ENCODE results near the gene VWA5A.
"Not testable (repeated sequence)": the region's sequence is repeated elsewhere in the genome, so short reads cannot be mapped to it uniquely, and the experiment has no call there.

The VWA5A gene

DNA sequence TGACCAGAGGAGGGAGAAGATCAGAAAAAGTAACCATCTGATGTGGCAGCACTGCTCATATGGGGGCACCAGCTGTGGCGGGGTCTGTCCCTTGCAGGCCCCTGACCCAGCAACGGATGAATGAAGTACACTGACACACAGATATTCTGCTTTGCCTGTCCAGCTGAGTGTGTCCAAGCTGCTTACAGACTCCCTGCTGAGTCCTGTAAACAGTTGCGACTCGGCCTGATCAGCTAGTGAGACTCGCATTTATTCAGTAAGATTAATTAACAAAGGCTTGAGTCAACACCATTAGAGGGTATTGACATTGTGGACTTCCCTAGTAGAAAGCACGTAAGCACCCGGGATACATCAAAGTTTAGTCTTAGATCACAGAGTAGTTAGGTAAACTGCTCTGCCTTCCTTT lies 52.6 kb downstream of the VWA5A start:
- DNase-seq: no peak

DNA sequence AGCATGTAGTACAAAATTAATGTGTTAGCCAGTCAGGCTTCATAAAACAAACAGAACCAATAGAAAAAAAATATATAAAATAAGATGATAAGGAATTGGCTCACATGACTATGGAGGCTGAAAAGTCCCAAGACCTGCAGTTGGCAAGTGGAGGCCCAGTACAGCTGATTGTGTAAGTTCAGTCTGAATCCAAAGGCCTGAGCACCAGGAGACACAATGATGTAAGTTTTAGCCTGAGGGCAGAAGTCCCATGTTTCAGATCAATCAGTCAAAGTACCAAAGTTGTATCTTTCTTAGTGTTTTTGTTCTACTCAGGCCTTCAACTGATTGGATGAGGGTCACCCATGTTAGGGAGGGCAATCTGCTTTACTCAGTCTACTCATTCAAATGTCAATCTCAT lies 53.5 kb downstream of the VWA5A start:
- no peak for DNase-seq

- not testable (repeated sequence) for DNase-seq
Observed at GRCh38 chr11:124170315-124170714, 55.1 kb downstream of the VWA5A start.

GRCh38 chr11:124170801-124171586 lies 55.7 kb downstream of the VWA5A start:
- no peak for DNase-seq

GRCh38 chr11:124172101-124172500 lies 56.9 kb downstream of the VWA5A start:
- DNase-seq: no peak

DNA sequence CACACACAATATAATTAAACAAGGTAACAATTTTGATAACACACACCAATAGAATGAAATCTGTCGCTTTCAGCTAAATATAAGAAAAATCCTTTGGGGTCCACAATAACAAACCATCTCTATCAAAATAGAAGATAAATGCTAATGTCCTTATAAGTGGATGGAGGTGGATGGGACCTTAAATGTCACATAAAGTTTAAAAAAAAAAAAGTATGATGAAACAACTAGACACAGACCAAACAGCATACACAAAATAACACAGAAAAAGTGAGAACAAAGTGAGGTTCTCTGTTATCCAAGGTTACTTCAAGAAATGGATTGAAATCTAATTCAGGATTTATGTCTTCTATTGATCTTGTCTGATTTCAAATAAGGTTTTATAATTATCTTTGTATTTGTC lies 57.3 kb downstream of the VWA5A start:
- no peak for DNase-seq

DNA sequence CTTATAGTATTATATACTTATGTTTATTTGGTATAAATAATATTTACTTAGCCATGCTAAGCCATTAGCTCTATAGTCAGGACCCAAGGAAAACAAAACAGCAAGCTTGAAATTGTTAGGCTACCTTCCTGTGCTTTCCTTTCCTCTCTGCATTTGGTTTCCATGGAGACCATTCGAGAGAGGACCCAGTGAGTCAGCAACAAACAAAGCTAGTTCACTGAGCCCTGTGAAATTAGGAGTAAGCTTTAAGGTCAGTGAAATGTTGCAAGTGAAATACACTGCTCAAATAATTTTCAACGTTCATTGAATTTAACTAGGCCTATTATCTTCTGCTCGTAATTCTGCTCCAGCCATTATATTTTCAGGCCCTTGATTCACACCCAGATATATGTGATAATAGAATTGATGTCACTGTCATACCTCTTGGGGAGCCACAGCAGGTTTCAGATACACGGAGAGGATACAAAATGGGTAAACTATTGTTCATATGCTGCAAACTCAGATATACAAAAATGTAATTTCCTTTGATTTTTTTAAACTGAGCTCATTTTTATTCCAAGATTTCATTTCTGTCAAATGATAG lies 58.8 kb downstream of the VWA5A start:
- peak in 9 of 51 donors; percentile 3 to 48 (median 12) for DNase-seq

DNA sequence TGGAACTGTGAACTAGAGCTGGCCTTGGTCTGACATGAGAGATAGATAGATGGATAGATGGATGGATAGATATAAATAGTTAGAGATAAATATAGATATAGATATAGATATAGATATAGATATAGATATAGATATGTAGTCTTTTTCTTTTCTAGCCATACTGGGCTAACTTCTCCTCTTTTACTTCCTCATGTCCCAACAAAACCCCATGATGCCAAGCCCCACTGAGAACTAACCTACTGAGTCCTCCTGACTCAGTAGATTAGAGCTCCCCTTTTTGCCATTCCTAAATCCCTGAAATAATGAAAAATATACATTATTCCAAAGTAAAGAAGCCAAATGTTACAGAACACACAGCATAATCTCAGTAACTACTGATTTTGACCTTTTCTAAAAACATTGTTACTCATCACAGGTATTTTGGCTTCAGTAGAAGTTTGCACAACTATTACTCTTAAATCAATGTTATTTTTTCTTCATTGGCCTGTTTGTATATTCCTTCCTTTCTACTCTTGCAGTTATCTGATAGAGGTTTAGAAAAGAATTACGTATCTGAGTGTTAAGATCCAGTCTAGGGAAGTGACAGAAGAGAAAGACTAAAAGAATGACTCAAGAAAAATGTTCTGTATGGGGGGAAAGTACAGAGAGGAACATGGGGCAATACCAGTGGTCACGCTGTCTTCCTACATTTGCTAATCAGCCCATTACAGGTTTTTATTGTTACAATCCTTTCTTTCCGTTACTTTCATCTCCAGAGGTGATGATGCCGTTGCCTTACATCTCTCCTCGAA lies 61.9 kb downstream of the VWA5A start:
- DNase-seq: no peak

- no peak for DNase-seq
Observed at GRCh38 chr11:124179310-124179709, 64.1 kb downstream of the VWA5A start.

DNA sequence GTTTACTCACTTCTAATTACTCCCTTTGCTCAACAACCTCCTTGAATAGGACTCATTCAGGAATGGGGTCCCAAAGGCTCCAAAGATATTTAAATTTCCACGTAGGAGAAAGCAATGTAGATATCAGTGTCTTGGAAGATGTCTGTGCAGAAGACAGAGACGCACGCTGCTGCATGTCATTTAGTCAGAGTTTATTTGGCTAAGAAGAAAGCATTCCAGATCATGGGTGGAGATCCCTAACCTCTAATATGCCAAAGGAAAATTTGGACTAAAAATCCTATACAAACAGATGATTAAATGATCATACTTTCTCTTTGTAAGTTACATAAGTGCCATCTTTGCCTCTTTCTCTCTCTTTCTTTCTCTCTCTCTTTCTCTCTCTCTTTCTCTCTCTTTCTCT lies 67.8 kb downstream of the VWA5A start, which contains the start of gene OR10D3:
OR10D3 (plus strand) TSS at position 278 of the 400 bp plus-strand sequence. CDS start 1,925 bp downstream, outside the sequence.
- DNase-seq: no peak

DNA sequence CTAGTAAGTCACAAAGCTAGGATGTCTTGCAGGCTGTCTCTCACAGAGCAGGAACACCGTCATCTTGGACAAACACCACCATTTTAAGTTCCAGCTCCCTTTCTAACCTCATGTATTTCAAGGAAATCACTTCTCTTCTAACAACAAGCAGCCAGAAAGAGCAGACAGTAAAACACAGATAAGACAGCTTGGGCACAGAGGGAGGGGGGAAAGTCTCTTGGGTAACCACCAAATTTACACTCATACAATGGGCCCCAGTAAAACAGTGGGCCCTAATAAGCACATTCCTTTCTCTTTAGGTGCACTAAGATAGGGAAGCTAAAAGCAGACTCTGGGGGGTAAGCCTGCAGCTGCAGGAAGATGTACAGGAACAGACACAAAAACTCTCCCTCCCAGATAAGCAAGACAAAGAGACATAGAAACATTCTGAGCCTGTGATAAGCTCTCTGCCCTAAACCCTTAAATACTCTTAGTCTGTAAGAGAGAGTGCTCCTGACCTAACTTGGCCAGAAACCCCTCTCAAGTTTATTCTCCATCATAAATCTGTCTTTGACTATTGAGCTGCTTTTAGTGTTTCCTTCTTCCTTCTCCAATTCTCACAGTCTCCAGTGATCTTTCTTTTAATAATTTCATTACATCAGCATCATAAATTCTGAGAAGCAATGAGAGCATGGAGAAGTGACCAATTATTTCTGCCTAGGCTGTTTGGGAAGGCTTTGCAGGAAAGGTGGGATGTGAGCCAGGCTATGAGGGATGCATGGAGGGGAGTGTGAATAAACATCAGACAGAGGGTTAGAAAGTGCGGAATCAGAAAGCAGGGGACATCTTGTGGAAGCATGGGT lies 75.3 kb downstream of the VWA5A start:
- DNase-seq: no peak

DNA sequence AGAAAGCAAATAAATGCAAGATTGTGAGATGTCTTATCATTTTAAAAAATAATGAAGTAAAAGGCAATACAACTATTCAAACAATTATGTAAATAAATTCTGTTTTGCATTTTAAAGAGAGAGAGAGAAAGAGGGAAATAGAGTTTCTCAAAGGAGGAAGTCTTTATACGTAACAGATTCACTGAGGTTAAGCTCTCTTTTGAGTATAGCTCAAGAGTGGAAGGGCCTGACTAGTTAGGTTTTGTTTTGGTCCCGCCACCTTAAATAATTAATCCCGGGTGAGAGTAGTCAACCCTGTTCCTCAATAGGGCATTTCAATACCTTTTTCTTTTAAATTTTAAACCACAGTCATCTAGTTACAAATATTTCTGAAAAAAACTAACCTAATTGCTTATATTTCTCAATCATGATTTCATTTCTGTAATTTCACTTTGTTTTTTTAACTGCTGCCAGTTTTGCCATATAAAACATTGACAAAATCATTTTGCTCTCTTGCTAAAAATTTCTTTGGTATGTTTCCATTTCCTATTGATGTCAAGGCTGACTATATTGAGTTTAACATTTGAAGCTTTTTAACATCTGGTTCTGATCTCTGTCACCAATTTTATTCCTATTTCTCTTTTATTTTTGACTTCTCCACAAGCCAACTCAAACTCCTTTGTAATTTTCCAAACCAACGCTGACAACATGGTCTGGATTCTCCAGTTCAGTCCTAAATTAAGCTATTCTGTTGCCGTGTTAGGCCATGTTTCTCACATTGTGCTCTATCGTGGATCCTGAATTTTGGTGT lies 78.2 kb downstream of the VWA5A start:
- no peak for DNase-seq

DNA sequence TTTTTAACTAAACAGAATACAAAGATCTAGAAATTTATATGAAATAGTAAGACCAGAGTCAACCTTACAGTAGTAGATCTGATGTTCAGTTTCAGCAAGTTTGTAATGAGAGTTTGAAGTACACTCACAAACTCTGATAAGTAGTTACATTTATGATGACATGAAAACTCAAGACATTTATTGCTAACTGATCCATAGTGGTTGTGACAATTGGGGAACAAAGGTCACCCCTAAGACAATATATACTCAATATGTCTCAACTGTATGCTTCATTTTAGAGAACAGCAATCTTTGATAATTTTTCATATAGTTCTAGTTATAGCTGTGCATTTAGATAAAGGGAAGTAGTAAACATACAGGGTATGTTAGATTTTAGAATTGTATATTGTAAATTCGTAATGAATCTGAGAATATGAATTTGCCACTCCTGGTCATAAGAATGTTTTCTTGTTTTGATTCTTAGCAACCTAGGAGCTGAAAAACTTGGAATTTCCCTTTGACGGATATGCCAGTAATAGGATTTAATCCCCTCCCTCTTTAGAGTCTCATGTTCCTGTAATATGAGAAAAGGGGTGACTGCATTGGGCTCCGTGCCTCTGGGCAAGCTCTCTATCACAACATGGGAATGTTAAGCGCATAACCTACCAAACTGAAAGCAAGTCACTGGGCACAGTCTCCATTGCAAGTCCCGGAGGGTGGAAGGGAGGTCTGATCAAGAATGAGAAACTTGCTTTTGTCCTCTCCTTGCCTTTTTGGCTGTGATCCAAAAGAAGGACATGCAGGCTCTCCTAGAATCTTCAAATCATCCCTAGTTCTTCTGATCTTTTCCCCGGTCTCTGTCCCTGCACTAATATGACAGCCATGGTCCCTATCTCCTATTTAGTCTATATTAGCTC lies 79.3 kb downstream of the VWA5A start:
- no peak for DNase-seq

DNA sequence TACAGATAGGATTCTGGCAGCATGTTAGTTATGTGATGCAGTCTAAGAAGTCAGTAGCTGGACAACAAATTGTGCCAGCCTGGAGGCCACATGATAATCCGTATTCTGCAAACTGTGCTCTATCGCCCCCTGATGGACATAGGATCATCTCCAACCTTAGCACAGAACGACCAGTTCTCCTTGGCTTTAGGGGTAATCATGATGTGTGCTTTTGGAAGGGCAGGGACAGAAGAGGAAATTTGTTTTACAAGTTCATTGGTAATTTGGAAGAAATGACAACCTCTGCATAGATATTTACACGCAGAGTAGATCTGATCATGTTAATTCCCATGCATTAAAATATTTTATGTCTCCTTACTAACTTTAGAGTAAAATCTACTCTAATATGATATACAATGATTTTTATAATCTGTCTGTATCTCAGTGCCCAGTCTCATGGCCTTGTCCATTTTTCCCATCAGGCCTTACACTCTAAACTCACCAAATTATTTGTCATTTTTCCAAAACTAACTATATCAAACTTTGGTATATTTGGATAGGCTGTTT lies 80.0 kb downstream of the VWA5A start:
- DNase-seq: peak in 1 of 51 donors; percentile 6

Measured in hypothalamus (tissue), 51 donors.